Upper lobe of left lung (tissue), 6 donors: ENCODE data around the gene GASK1B. TPM values are rescaled to one million over a fixed set of nuclear protein-coding genes. Genes with fewer than 3 reads are reported as not detected.

ENCODE experiments used
- ATAC-seq, 2 donors: fragments of 200-7000 bp; cut with Tn5 transposase; one replicate each; pipeline ENCODE4 v1.9.1; 2022; ENCODE audit warnings: mild to moderate bottlenecking in 2 of 2, moderate library complexity in 2 of 2; ENCODE audit not compliant: low FRiP score in 2 of 2
- DNase-seq, 2 donors: peaks; one replicate each; pipeline ENCODE4 v3.0.0-alpha.2; 2019 to 2020
- H3K27ac ChIP-seq, 4 donors: fragments of 200-600 bp; sonication (generic); one replicate each; pipeline ENCODE4 v1.5.1; 2016 to 2019
- H3K27me3 ChIP-seq, 4 donors: fragments of 200-600 bp; sonication (generic); one replicate each; pipeline ENCODE4 v1.5.1; 2017 to 2019
- H3K36me3 ChIP-seq, 4 donors: fragments of 200-600 bp; sonication (generic); one replicate each; pipeline ENCODE4 v1.5.1; 2016 to 2019
- H3K4me1 ChIP-seq, 4 donors: fragments of 200-600 bp; sonication (generic); one replicate each; pipeline ENCODE4 v1.5.1; 2018 to 2019
- H3K4me3 ChIP-seq, 4 donors: fragments of 200-600 bp; sonication (generic); one replicate each; pipeline ENCODE4 v1.5.1; 2017 to 2019; ENCODE audit warnings: mild to moderate bottlenecking in 2 of 4, moderate library complexity in 1 of 4
- H3K9me3 ChIP-seq, 4 donors: fragments of 200-600 bp; sonication (generic); one replicate each; pipeline ENCODE4 v1.5.1; 2018 to 2019
- EP300 ChIP-seq, 4 donors: sonication (generic); formaldehyde crosslinking; IDR thresholded peaks; one replicate each; pipeline ENCODE4 v1.5.1; 2017; ENCODE audit warnings: antibody characterized with exemption in 4 of 4, control low read depth in 2 of 4
- POLR2A ChIP-seq, 4 donors: fragments of 450-650 bp; IDR thresholded peaks; one replicate each; pipeline ENCODE4 v1.5.1; 2016 to 2017; ENCODE audit warnings: antibody characterized with exemption in 4 of 4, mild to moderate bottlenecking in 2 of 4
- POLR2AphosphoS5 ChIP-seq, 2 donors: sonication (generic); formaldehyde crosslinking; IDR thresholded peaks; one replicate each; pipeline ENCODE4 v1.5.1; 2017; ENCODE audit warnings: antibody characterized with exemption in 2 of 2
- WGBS, 2 donors: methylation state at CpG; one replicate each; pipeline ENCODE4 v1.1.5; 2017 to 2018; 5-methylcytosine and 5-hydroxymethylcytosine counted together
- total RNA-seq, 6 donors: library from RNA; depleted of rRNA in 4 of 6; stranded (reverse); fragments of >200 nt in 4 of 6; gene quantifications; one replicate each; pipeline versions ENCODE4 v1.1.0 to v1.2.1, GENCODE V29; 2016 to 2021
- TF ChIP-seq, protein P1 (sequence below), 6 experiments: fragments of 450-650 bp in 4 of 6; fragments of 200-600 bp in 2 of 6; sonication (generic) in 2 of 6; IDR thresholded peaks; one replicate each; pipeline ENCODE4 v1.5.1; 2016 to 2019; ENCODE audit warnings: antibody characterized with exemption in 6 of 6
- donor health status: DM: no; HTN: no; CAD: no; lungs with moderate emphysema.
- donor health status: DM: no; HTN: yes; CAD: no; lungs with severe emphysema.

GASK1B gene
- total RNA-seq, 6 donors from 2014 or later = 12.6 to 35.8 (median 27.1) TPM

GRCh38 chr4:158164768-158165213, 8.0 kb downstream of the GASK1B start:
- Histone ChIP-seq H3K27ac (no peak overlapping the region), H3K4me3 (no peak overlapping the region), H3K36me3 (no peaks in the 10 kb centered on the region), H3K27me3 (no peaks in the 10 kb centered on the region), H3K4me1 (peaks cover 0 to 10% (median under 1%) of the 10 kb centered on the region in 4 donors), H3K9me3 (no peaks in the 10 kb centered on the region)
- 80 to 84% methylated on average over 3 of the region's 3 CpGs for WGBS, 2 donors
- no peak for TF ChIP-seq EP300 (IDR thresholded peaks at IDR 0.05)
- TF ChIP-seq POLR2A (IDR thresholded peaks at IDR 0.05) = no peak
- TF ChIP-seq, protein P1, sequence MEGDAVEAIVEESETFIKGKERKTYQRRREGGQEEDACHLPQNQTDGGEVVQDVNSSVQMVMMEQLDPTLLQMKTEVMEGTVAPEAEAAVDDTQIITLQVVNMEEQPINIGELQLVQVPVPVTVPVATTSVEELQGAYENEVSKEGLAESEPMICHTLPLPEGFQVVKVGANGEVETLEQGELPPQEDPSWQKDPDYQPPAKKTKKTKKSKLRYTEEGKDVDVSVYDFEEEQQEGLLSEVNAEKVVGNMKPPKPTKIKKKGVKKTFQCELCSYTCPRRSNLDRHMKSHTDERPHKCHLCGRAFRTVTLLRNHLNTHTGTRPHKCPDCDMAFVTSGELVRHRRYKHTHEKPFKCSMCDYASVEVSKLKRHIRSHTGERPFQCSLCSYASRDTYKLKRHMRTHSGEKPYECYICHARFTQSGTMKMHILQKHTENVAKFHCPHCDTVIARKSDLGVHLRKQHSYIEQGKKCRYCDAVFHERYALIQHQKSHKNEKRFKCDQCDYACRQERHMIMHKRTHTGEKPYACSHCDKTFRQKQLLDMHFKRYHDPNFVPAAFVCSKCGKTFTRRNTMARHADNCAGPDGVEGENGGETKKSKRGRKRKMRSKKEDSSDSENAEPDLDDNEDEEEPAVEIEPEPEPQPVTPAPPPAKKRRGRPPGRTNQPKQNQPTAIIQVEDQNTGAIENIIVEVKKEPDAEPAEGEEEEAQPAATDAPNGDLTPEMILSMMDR (IDR thresholded peaks at IDR 0.05) = no peak
- TF ChIP-seq POLR2AphosphoS5 (IDR thresholded peaks at IDR 0.05) = no peak
- no peak for DNase-seq
- ATAC-seq = no peak

GRCh38 chr4:158163941-158164767, 8.7 kb downstream of the GASK1B start:
- TF ChIP-seq, protein P1 (IDR thresholded peaks at IDR 0.05) = no peak
- TF ChIP-seq POLR2AphosphoS5 (IDR thresholded peaks at IDR 0.05) (no peak), POLR2A (IDR thresholded peaks at IDR 0.05) (no peak), EP300 (IDR thresholded peaks at IDR 0.05) (no peak)
- peaks cover 0 to 4% (median 0%) of the 10 kb centered on the region in 4 donors for H3K4me1 ChIP-seq
- no peak overlapping the region for H3K27ac ChIP-seq
- WGBS, 2 donors = 66 to 73% methylated on average over 10 of the region's 10 CpGs
- no peaks in the 10 kb centered on the region for H3K9me3 ChIP-seq
- DNase-seq = no peak
- ATAC-seq = no peak
- no peaks in the 10 kb centered on the region for H3K27me3 ChIP-seq
- H3K4me3 ChIP-seq = no peak overlapping the region
- no peaks in the 10 kb centered on the region for H3K36me3 ChIP-seq

DNA sequence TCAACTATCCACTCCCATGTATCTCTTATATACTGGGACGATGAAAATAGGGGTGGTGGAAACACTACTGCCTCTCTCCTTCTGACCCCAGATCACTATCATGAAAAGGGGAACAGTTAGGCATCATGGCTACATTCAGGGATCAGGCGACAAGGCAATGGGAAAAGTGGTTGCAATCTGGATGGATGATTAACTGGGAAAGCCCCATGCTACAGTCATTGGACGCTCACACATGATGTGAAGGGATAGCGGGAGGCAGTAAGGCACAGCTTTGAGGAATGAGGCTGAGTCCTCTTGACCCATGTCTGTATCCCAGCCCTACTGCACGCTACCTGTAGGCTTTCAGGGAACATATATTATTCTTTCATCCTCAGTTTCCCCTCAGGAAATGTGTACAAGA, 10.2 kb downstream of the GASK1B start:
- TF ChIP-seq, protein P1 (IDR thresholded peaks at IDR 0.05) = no peak
- TF ChIP-seq POLR2AphosphoS5 (IDR thresholded peaks at IDR 0.05) (no peak), POLR2A (IDR thresholded peaks at IDR 0.05) (peak in 1 of 4 donors; percentile 26)
- H3K36me3 ChIP-seq = no peaks in the 10 kb centered on the region
- DNase-seq (no peak), ATAC-seq (no peak)
- 95% methylated on average over 5 of the region's 5 CpGs for WGBS, 2 donors
- no peaks in the 10 kb centered on the region for H3K4me1 ChIP-seq
- no peaks in the 10 kb centered on the region for H3K27me3 ChIP-seq
- H3K4me3 ChIP-seq = no peak overlapping the region
- no peak overlapping the region for H3K27ac ChIP-seq
- no peaks in the 10 kb centered on the region for H3K9me3 ChIP-seq

GRCh38 chr4:158161551-158162354, 11.1 kb downstream of the GASK1B start:
- H3K9me3 ChIP-seq = no peaks in the 10 kb centered on the region
- 35 to 41% methylated on average over 6 of the region's 6 CpGs for WGBS, 2 donors
- ATAC-seq = peak; percentile 69 to 95
- H3K27ac ChIP-seq = peak overlapping the region in 1 of 4 donors; percentile 28
- TF ChIP-seq, protein P1 (IDR thresholded peaks at IDR 0.05) = no peak
- TF ChIP-seq EP300 (IDR thresholded peaks at IDR 0.05) (peak in 1 of 4 donors; percentile 14), POLR2A (IDR thresholded peaks at IDR 0.05) (peak in 1 of 4 donors; percentile 20), POLR2AphosphoS5 (IDR thresholded peaks at IDR 0.05) (no peak)
- no peaks in the 10 kb centered on the region for H3K36me3 ChIP-seq
- H3K27me3 ChIP-seq = no peaks in the 10 kb centered on the region
- peak in 1 of 2 donors; percentile 34 for DNase-seq
- no peak overlapping the region for H3K4me3 ChIP-seq
- no peaks in the 10 kb centered on the region for H3K4me1 ChIP-seq
